GM23338 (cell line): ENCODE measurements around the gene ACSM2A. TPM values are rescaled to one million over a fixed set of nuclear protein-coding genes. Genes with fewer than 3 reads are reported as not detected.
A peak's percentile ranks its signal among the peaks of the same experiment; 100 is the strongest.
"Not testable (repeated sequence)": the region's sequence is repeated elsewhere in the genome, so short reads cannot be mapped to it uniquely, and the experiment has no call there.

Experiments used
- ATAC-seq: fragments of 200-7000 bp; cut with Tn5 transposase; 3 replicates; pipeline ENCODE4 v1.9.1; 2020
- DNase-seq: peaks from one replicate; pipeline ENCODE4 v3.0.0-alpha.2; 2015; ENCODE audit warnings: low spot score
- H2AFZ ChIP-seq: fragments of 200-600 bp; sonication (generic); 2 replicates; pipeline ENCODE4 v1.8.0; 2016; ENCODE audit warnings: antibody characterized with exemption, mild to moderate bottlenecking, moderate library complexity
- H3F3A ChIP-seq: fragments of 200-600 bp; sonication (generic); replicated peaks from 2 replicates; pipeline ENCODE4 v1.8.0; 2017; ENCODE audit warnings: antibody characterized with exemption, mixed run types, low read depth
- H3K27ac ChIP-seq: fragments of 200-600 bp; sonication (generic); 2 replicates; pipeline ENCODE4 v1.6.1; 2016; ENCODE audit warnings: low read depth
- H3K27me3 ChIP-seq: fragments of 200-600 bp; sonication (generic); 2 replicates; pipeline ENCODE4 v1.8.0; 2016; ENCODE audit warnings: mild to moderate bottlenecking, mixed run types, moderate library complexity; ENCODE audit not compliant: insufficient read depth
- H3K36me3 ChIP-seq: fragments of 200-600 bp; sonication (generic); 2 replicates; pipeline ENCODE4 v1.8.0; 2016; ENCODE audit warnings: mild to moderate bottlenecking; ENCODE audit not compliant: insufficient read depth
- H3K4me1 ChIP-seq: fragments of 200-600 bp; sonication (generic); 2 replicates; pipeline ENCODE4 v1.8.0; 2016; ENCODE audit warnings: mild to moderate bottlenecking, moderate library complexity; ENCODE audit not compliant: insufficient read depth
- H3K4me2 ChIP-seq: fragments of 200-600 bp; sonication (generic); 2 replicates; pipeline ENCODE4 v1.7.1; 2017; ENCODE audit warnings: mixed run types
- H3K4me3 ChIP-seq: fragments of 200-600 bp; sonication (generic); 2 replicates; pipeline ENCODE4 v1.6.1; 2016; ENCODE audit warnings: mixed run types
- H3K79me2 ChIP-seq: fragments of 200-600 bp; sonication (generic); replicated peaks from 2 replicates; pipeline ENCODE4 v1.8.0; 2017; ENCODE audit warnings: mild to moderate bottlenecking; ENCODE audit not compliant: insufficient read depth
- H3K9me2 ChIP-seq: fragments of 200-600 bp; sonication (generic); 2 replicates; pipeline ENCODE4 v1.8.0; 2017; ENCODE audit not compliant: insufficient read depth
- H4K20me1 ChIP-seq: fragments of 200-600 bp; sonication (generic); replicated peaks from 2 replicates; pipeline ENCODE4 v1.8.0; 2017; ENCODE audit warnings: mild to moderate bottlenecking; ENCODE audit not compliant: insufficient read depth
- H3K27ac Mint-ChIP-seq: 2 replicates; pipeline ENCODE4 v1.8.0; 2020; ENCODE audit warnings: inconsistent platforms, mild to moderate bottlenecking, moderate library complexity, mixed read lengths
- H3K27me3 Mint-ChIP-seq: 3 replicates; pipeline ENCODE4 v1.8.0; 2022; ENCODE audit warnings: low read depth, mild to moderate bottlenecking, moderate library complexity, mixed read lengths, inconsistent platforms; ENCODE audit not compliant: insufficient read depth, poor library complexity
- H3K36me3 Mint-ChIP-seq: 3 replicates; pipeline ENCODE4 v1.8.0; 2021; ENCODE audit warnings: low read depth, mild to moderate bottlenecking, inconsistent platforms, moderate library complexity, mixed read lengths
- H3K4me1 Mint-ChIP-seq: 3 replicates; pipeline ENCODE4 v1.8.0; 2020; ENCODE audit warnings: mild to moderate bottlenecking, inconsistent platforms, mixed read lengths
- H3K4me3 Mint-ChIP-seq: 3 replicates; pipeline ENCODE4 v1.8.0; 2021; ENCODE audit warnings: moderate library complexity, mild to moderate bottlenecking, inconsistent platforms, mixed read lengths
- H3K9me3 Mint-ChIP-seq: 3 replicates; pipeline ENCODE4 v1.8.0; 2020; ENCODE audit warnings: moderate library complexity, mild to moderate bottlenecking, inconsistent platforms, mixed read lengths
- polyA plus RNA-seq: library from polyadenylated mRNA; unstranded; fragments of >200 nt; fragmentation: Nextera tagmentation; extraction: Ambion mirVana; gene quantifications from 2 replicates; pipeline ENCODE4 v1.2.1, GENCODE V29; 2016
- total RNA-seq: library from RNA; depleted of rRNA; stranded (reverse); fragments of >200 nt; shearing (Covaris generic); gene quantifications from 2 replicates; pipeline ENCODE4 v1.2.3, GENCODE V29; 2014
- TF ChIP-seq, protein P1 (sequence below): IDR thresholded peaks from one replicate; pipeline ENCODE4 v1.6.1; 2018; ENCODE audit warnings: antibody characterized with exemption; ENCODE audit not compliant: unreplicated experiment

The ACSM2A gene
- total and polyA plus RNA-seq, 2 experiments from 2014 or later = not detected

- not testable (repeated sequence) for H3K4me1 Mint-ChIP-seq, H3K27ac Mint-ChIP-seq, H3F3A ChIP-seq, H3K36me3 ChIP-seq, H3K27ac ChIP-seq, H3K36me3 Mint-ChIP-seq, H4K20me1 ChIP-seq, H3K27me3 Mint-ChIP-seq, H3K79me2 ChIP-seq, H3K4me2 ChIP-seq, H3K27me3 ChIP-seq, H3K4me3 ChIP-seq, H2AFZ ChIP-seq, H3K4me1 ChIP-seq, H3K4me3 Mint-ChIP-seq, H3K9me2 ChIP-seq, ATAC-seq, DNase-seq
- TF ChIP-seq, protein P1, sequence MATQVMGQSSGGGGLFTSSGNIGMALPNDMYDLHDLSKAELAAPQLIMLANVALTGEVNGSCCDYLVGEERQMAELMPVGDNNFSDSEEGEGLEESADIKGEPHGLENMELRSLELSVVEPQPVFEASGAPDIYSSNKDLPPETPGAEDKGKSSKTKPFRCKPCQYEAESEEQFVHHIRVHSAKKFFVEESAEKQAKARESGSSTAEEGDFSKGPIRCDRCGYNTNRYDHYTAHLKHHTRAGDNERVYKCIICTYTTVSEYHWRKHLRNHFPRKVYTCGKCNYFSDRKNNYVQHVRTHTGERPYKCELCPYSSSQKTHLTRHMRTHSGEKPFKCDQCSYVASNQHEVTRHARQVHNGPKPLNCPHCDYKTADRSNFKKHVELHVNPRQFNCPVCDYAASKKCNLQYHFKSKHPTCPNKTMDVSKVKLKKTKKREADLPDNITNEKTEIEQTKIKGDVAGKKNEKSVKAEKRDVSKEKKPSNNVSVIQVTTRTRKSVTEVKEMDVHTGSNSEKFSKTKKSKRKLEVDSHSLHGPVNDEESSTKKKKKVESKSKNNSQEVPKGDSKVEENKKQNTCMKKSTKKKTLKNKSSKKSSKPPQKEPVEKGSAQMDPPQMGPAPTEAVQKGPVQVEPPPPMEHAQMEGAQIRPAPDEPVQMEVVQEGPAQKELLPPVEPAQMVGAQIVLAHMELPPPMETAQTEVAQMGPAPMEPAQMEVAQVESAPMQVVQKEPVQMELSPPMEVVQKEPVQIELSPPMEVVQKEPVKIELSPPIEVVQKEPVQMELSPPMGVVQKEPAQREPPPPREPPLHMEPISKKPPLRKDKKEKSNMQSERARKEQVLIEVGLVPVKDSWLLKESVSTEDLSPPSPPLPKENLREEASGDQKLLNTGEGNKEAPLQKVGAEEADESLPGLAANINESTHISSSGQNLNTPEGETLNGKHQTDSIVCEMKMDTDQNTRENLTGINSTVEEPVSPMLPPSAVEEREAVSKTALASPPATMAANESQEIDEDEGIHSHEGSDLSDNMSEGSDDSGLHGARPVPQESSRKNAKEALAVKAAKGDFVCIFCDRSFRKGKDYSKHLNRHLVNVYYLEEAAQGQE = peak; percentile 42
- peaks cover 23% of the 10 kb centered on the region for H3K9me3 Mint-ChIP-seq
Measured at GRCh38 chr16:20468954-20469353, 17.6 kb downstream of the ACSM2A start.

GRCh38 chr16:20469930-20470329 lies 18.6 kb downstream of the ACSM2A start:
- H3K9me3 Mint-ChIP-seq = peaks cover 22% of the 10 kb centered on the region; the same call in 2 of the 3 replicates
- not testable (repeated sequence) for ATAC-seq, H4K20me1 ChIP-seq, H3K27me3 ChIP-seq, H3K4me2 ChIP-seq, H3K4me1 ChIP-seq, H3K36me3 ChIP-seq, H3F3A ChIP-seq, H3K27ac Mint-ChIP-seq, H3K4me1 Mint-ChIP-seq, DNase-seq, H3K9me2 ChIP-seq, H3K4me3 ChIP-seq, H3K27me3 Mint-ChIP-seq, H3K79me2 ChIP-seq, H2AFZ ChIP-seq, H3K27ac ChIP-seq, H3K36me3 Mint-ChIP-seq, H3K4me3 Mint-ChIP-seq

- not testable (repeated sequence) for ATAC-seq, DNase-seq
- H3K9me3 Mint-ChIP-seq = peaks cover 23% of the 10 kb centered on the region; the same call in 2 of the 3 replicates
Measured at GRCh38 chr16:20470732-20471131, 19.4 kb downstream of the ACSM2A start.

GRCh38 chr16:20477188-20477744 lies 25.9 kb downstream of the ACSM2A start:
- H4K20me1 ChIP-seq, DNase-seq, H3K27ac Mint-ChIP-seq, H3K4me1 ChIP-seq, H3K9me2 ChIP-seq, H3K4me1 Mint-ChIP-seq, H3K27ac ChIP-seq, ATAC-seq, H3K4me3 ChIP-seq, H3K27me3 ChIP-seq, H3K36me3 ChIP-seq, H3K79me2 ChIP-seq, H3K27me3 Mint-ChIP-seq, H3K4me3 Mint-ChIP-seq, H3K36me3 Mint-ChIP-seq, H3F3A ChIP-seq, H3K4me2 ChIP-seq, H2AFZ ChIP-seq: not testable (repeated sequence)
- H3K9me3 Mint-ChIP-seq = peaks cover 15% of the 10 kb centered on the region; the same call in 1 of the 3 replicates

More at GRCh38 chr16:20470732-20471131, 19.4 kb downstream of the ACSM2A start:
- H3K27me3 Mint-ChIP-seq, H2AFZ ChIP-seq, H3K27ac Mint-ChIP-seq, H3K36me3 ChIP-seq, H3K79me2 ChIP-seq, H3K4me3 ChIP-seq, H3K4me3 Mint-ChIP-seq, H3K4me1 Mint-ChIP-seq, H3K4me1 ChIP-seq, H3F3A ChIP-seq, H3K9me2 ChIP-seq, H3K4me2 ChIP-seq, H4K20me1 ChIP-seq, H3K27ac ChIP-seq, H3K27me3 ChIP-seq, H3K36me3 Mint-ChIP-seq: not testable (repeated sequence)

DNA sequence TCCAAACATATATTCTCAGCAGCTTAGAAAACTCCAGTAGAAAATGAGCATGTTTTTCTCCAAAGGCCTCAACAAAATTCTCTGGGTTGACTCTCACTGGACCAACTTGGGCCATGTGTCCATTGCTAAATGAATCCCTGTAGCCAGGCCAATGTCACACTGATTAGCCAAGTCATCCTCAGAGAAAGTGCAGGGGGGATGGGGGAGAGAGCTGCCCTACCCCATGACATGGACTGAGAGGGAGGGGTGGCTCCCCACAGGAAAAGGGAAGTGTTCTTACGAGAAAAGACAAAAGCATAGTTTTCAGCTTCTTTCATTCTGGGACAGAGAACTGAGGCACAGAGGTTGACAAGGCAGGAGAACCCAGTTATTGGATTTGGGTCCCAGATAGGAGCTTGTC lies 32.7 kb downstream of the ACSM2A start:
- not testable (repeated sequence) for H3K4me1 Mint-ChIP-seq

More for the DNA sequence above, 32.7 kb downstream of the ACSM2A start:
- H3K4me3 Mint-ChIP-seq, ATAC-seq, H3K4me3 ChIP-seq, H2AFZ ChIP-seq, H3K27ac Mint-ChIP-seq, H3K79me2 ChIP-seq, H3K27me3 ChIP-seq, DNase-seq, H3K9me2 ChIP-seq, H4K20me1 ChIP-seq, H3K36me3 ChIP-seq, H3K27ac ChIP-seq, H3K4me1 ChIP-seq, H3K9me3 Mint-ChIP-seq, H3F3A ChIP-seq, H3K4me2 ChIP-seq, H3K27me3 Mint-ChIP-seq, H3K36me3 Mint-ChIP-seq: not testable (repeated sequence)
